OCI-LY3 (cell line): ENCODE results near the gene KIDINS220.

ENCODE experiments used
- H2AFZ ChIP-seq: fragments of 200-600, 300-600 bp; shearing (Covaris generic); 2 replicates; pipeline ENCODE4 v1.6.0; 2014; ENCODE audit warnings: antibody characterized with exemption, low read depth, low read length
- H3K27ac ChIP-seq: fragments of 200-600, 300-600 bp; sonication (generic); 2 replicates; pipeline ENCODE4 v1.5.1; 2014; ENCODE audit warnings: mild to moderate bottlenecking, low read length, moderate library complexity, mixed read lengths
- H3K27me3 ChIP-seq: fragments of 200-600, 300-600 bp; sonication (generic); 2 replicates; pipeline ENCODE4 v1.6.1; 2014; ENCODE audit warnings: low read depth, low read length, mixed read lengths
- H3K36me3 ChIP-seq: fragments of 200-600, 300-600 bp; sonication (generic); replicated peaks from 2 replicates; pipeline ENCODE3; 2014; ENCODE audit warnings: low read depth, low read length, mixed read lengths
- H3K4me1 ChIP-seq: fragments of 300-600, 200-600 bp; sonication (generic); 2 replicates; pipeline ENCODE4 v1.6.1; 2014; ENCODE audit warnings: low read length, mixed read lengths
- H3K4me2 ChIP-seq: fragments of 200-600, 300-600 bp; sonication (generic); 2 replicates; pipeline ENCODE4 v1.6.1; 2014; ENCODE audit warnings: low read length, mixed read lengths
- H3K4me3 ChIP-seq: fragments of 300-600, 200-600 bp; sonication (generic); 2 replicates; pipeline ENCODE4 v1.5.1; 2014; ENCODE audit warnings: antibody characterized with exemption, mild to moderate bottlenecking, low read length, moderate library complexity
- H3K79me2 ChIP-seq: fragments of 300-600, 200-600 bp; shearing (Covaris generic); 2 replicates; pipeline ENCODE4 v1.6.1; 2014; ENCODE audit warnings: mild to moderate bottlenecking, low read length, mixed read lengths
- H3K9ac ChIP-seq: fragments of 300-600, 200-600 bp; shearing (Covaris generic); 2 replicates; pipeline ENCODE4 v1.6.0; 2014; ENCODE audit warnings: mild to moderate bottlenecking, low read length, moderate library complexity
- H3K9me3 ChIP-seq: fragments of 200-600, 300-600 bp; shearing (Covaris generic); 2 replicates; pipeline ENCODE4 v1.6.1; 2014; ENCODE audit warnings: low read length, mixed read lengths; ENCODE audit not compliant: insufficient read depth
- H4K20me1 ChIP-seq: fragments of 200-600, 300-600 bp; sonication (generic); 2 replicates; pipeline ENCODE4 v1.6.1; 2016; ENCODE audit warnings: low read length, mixed read lengths; ENCODE audit not compliant: insufficient read depth
- EZH2phosphoT487 ChIP-seq: fragments of 200-600 bp; shearing (Covaris generic); IDR thresholded peaks from 2 replicates; pipeline ENCODE4 v1.6.1; 2018; ENCODE audit warnings: antibody characterized with exemption, mixed run types, low read depth
- TF ChIP-seq, protein P1 (sequence below): fragments of 200-600, 300-600 bp; sonication (generic); IDR thresholded peaks from 2 replicates; pipeline ENCODE4 v1.5.1; 2014; ENCODE audit warnings: antibody characterized with exemption, low read length, low read depth

The KIDINS220 gene

GRCh38 chr2:8884812-8885211 lies 47.4 kb upstream of the KIDINS220 start:
- no peaks in the 10 kb centered on the region for H3K36me3 ChIP-seq
- no peak overlapping the region for H3K4me3 ChIP-seq
- H3K79me2 ChIP-seq: no peaks in the 10 kb centered on the region
- peaks cover 9% of the 10 kb centered on the region; the same call in 1 of the 2 replicates for H3K27me3 ChIP-seq
- H4K20me1 ChIP-seq: no peaks in the 10 kb centered on the region
- no peak overlapping the region for H3K4me2 ChIP-seq
- H3K9me3 ChIP-seq: no peaks in the 10 kb centered on the region
- no peak overlapping the region for H2AFZ ChIP-seq
- no peaks in the 10 kb centered on the region for H3K4me1 ChIP-seq
- no peak overlapping the region for H3K27ac ChIP-seq
- TF ChIP-seq EZH2phosphoT487: no peak
- TF ChIP-seq, protein P1, sequence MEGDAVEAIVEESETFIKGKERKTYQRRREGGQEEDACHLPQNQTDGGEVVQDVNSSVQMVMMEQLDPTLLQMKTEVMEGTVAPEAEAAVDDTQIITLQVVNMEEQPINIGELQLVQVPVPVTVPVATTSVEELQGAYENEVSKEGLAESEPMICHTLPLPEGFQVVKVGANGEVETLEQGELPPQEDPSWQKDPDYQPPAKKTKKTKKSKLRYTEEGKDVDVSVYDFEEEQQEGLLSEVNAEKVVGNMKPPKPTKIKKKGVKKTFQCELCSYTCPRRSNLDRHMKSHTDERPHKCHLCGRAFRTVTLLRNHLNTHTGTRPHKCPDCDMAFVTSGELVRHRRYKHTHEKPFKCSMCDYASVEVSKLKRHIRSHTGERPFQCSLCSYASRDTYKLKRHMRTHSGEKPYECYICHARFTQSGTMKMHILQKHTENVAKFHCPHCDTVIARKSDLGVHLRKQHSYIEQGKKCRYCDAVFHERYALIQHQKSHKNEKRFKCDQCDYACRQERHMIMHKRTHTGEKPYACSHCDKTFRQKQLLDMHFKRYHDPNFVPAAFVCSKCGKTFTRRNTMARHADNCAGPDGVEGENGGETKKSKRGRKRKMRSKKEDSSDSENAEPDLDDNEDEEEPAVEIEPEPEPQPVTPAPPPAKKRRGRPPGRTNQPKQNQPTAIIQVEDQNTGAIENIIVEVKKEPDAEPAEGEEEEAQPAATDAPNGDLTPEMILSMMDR: no peak
- no peak overlapping the region for H3K9ac ChIP-seq

DNA sequence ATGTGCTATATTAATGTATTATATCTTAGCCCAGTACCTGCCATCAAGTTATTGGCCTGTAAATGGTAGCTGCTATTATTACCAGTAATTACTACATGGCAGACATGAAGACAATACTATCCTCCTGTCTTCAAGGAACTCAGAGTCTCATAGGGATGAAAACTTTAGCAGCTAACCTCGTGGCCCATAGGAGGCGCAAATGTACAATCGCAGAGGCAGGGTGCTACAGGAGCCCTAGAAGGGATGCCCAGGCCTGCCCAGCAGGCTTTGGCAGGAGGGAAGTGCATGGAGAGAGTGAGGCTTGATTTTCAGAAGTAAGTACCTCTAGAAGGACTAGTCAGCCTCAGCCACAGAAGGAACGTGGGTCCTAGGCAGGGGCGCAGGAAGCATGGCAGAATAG lies 44.7 kb upstream of the KIDINS220 start:
- H2AFZ ChIP-seq: no peak overlapping the region
- H3K79me2 ChIP-seq: no peaks in the 10 kb centered on the region
- TF ChIP-seq, protein P1: peak; percentile 65
- TF ChIP-seq EZH2phosphoT487: no peak
- no peak overlapping the region for H3K27ac ChIP-seq
- no peak overlapping the region for H3K4me3 ChIP-seq
- H3K4me1 ChIP-seq: no peaks in the 10 kb centered on the region
- no peaks in the 10 kb centered on the region for H4K20me1 ChIP-seq
- H3K27me3 ChIP-seq: peaks cover 9% of the 10 kb centered on the region; the same call in 1 of the 2 replicates
- no peaks in the 10 kb centered on the region for H3K9me3 ChIP-seq
- H3K36me3 ChIP-seq: no peaks in the 10 kb centered on the region
- no peak overlapping the region for H3K9ac ChIP-seq
- no peak overlapping the region for H3K4me2 ChIP-seq

DNA sequence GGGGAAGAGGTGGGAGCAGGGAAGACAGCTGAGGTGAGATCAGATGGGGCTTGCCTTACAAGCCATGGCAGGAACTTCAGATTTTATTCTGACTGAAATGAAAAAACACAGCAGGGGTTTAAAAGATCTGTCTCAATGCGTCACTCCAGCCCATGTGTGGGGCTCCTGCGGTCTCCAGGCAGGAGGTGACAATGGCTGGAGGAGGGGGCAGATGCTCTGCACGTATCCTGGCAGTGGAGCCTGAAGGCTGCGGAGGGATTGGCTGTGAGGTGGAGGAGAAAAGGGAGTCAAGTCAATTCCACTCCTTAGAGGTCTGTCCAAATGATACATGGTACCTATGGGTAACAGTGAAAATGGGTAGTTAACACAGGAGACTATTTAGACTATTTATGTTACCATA lies 40.5 kb upstream of the KIDINS220 start:
- Histone ChIP-seq H3K9ac (no peak overlapping the region), H3K4me2 (no peak overlapping the region), H3K36me3 (no peaks in the 10 kb centered on the region), H3K9me3 (no peaks in the 10 kb centered on the region), H2AFZ (no peak overlapping the region), H3K79me2 (no peaks in the 10 kb centered on the region), H3K27ac (no peak overlapping the region), H3K27me3 (peaks cover 23% of the 10 kb centered on the region; the same call in 1 of the 2 replicates), H4K20me1 (no peaks in the 10 kb centered on the region), H3K4me3 (no peak overlapping the region), H3K4me1 (no peaks in the 10 kb centered on the region)
- TF ChIP-seq, protein P1: no peak
- TF ChIP-seq EZH2phosphoT487: no peak

GRCh38 chr2:8877332-8877731 lies 39.9 kb upstream of the KIDINS220 start:
- peak overlapping the region; percentile 9; the same call in 1 of the 2 replicates for H2AFZ ChIP-seq
- no peak overlapping the region for H3K27ac ChIP-seq

More at GRCh38 chr2:8877332-8877731, 39.9 kb upstream of the KIDINS220 start:
- Histone ChIP-seq H3K79me2 (no peaks in the 10 kb centered on the region), H3K9me3 (no peaks in the 10 kb centered on the region), H3K4me2 (no peak overlapping the region), H3K36me3 (no peaks in the 10 kb centered on the region), H4K20me1 (no peaks in the 10 kb centered on the region), H3K4me3 (no peak overlapping the region), H3K9ac (no peak overlapping the region), H3K4me1 (no peaks in the 10 kb centered on the region), H3K27me3 (peaks cover 23% of the 10 kb centered on the region; the same call in 1 of the 2 replicates)
- TF ChIP-seq, protein P1: no peak
- TF ChIP-seq EZH2phosphoT487: no peak
